ENCODE measurements around the gene TGM4.
"Not testable (repeated sequence)": the region's sequence is repeated elsewhere in the genome, so short reads cannot be mapped to it uniquely, and the experiment has no call there.

TGM4 gene

DNA sequence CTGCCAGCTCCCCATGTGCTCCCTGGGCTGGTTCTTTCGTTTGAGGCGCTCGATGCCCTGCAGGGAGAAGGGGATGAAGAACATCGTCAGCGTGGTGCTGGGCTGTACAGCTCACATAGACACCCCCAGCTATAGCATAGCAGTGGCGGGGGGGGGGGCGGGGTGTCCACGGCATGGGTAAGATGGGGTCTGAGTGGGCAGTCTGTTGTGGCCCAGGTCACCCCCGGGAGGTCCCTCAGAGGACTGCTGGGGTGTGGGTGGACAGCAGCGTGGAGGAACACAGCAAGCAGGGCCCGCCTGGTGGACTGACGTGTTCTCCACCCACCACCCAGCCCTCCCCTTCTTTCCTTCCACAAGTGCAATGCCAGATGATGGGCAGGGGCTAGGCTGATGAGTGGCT, 43.7 kb downstream of the TGM4 start:
- DNase-seq: no peak

DNA sequence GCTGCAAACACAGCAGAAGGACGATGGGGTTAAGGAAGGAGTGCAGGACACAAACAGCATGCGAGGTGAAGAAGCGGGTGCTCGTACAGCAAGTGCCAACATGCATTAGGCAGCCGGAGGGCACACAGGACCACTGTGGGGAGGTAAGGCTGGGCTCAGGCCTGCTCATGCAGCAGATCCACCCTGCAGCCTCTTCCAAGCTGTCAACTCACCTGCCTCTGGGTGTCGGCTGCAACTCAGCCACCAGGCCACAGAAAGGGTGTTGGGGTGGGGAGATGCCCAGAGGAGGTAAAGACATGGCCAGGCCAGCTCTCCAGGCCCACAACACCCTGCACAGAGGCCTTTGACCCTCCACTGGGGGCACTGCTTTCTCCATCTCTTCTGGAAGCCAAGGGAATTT, 44.2 kb downstream of the TGM4 start:
- DNase-seq: no peak

DNA sequence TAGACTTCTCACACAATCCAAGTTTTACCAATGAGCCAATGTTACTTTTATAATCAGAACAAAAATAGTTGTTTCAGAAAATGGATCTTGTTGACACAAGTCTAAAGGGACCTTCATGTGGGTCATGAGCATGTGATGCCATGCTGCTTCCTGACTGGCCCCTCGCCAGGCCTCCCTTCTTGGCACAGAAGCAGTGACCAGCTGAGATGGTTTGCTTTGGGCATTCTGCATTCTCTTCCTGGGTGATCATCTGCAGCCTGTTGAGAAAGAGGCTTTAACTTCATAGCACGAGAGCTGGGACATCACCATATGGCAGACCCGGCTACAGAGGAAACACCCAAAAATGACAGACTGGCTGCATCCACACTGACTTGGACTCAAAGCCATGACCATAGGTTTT, 45.7 kb downstream of the TGM4 start:
- DNase-seq: no peak

DNA sequence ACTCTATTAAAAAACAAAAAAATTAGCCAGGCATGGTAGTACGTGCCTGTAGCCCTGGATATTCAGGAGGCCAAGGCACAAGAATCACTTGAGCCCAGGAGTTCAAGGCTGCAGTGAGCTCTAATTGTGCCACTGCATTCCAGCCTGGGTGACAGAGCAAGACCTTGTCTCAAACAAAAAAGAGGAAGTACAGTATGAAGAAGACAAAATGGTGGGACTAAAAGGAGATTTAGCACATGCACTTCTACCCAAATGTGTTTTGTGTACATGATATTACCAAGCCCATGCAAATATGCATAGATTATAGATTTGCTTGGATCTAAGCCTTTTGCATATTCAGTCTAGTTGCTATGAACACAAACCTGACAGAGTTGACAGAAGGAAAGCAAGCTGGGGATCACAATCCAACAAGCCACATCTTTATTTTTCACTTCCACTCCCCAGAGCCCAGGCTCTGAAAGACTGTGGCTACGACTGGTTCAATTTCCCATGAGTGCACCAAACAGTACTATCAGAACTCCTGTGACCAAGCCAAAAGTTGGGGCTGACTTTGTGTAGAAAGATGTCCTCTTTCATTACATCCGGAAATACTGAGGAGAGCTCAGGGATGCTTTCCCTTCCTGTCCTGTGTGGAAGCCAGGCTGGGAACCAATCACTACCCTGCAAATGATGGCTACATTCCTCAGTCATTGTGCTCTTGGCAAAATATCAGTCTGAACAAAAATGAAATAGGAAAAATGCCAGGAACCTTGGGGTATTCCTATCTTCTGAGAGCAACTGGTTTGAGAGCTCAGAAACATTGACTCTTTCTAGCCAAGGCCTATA, 49.4 kb downstream of the TGM4 start:
- no peak for DNase-seq

DNA sequence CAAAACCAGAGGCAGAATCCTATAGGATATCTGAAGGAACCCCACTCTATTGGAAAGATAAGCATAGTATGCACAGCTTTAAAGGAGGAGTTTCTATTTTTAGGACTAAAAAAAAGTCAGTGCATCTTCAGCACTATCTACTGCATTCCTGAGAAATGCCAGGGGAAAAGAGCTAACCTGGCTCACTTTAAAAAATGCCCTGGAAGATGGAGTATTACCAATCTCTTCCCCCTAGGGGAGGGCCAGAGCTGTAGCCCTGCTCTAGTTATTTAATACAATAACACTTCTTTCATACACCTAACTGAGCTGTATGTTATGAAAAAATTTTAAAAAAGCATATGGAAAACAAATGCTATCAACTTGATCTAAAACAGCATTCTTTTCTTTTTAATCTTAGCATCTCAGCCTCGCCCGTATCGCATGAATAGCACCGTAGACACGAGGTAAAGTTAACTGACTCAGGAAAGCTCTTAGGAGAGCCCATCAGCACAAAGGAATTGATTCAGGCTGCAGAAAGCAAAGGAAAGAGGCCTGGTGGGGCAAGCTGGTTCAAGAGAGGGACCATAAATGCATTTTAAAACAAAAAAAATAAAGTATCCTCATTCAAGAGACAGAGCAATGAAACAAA, 50.2 kb downstream of the TGM4 start:
- no peak for DNase-seq

DNA sequence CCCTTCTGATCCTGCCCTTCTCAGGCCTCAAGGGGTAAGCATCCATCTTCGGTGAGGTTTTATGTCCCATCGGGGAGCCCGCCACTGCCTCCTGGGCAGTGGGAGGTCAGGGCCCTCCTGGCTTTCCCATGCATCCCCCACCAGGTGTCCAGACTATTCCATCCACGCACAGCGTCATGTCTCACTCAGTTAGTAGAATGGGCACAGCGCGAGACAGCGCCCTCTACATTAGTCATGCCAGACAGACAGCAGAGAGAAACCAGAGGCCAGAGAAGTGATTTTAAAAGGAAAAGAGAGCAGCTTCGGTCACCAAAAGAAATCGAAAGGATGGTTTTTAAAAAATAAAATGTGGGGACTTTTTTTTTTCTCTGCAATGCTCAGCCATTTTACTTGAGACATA, 51.8 kb downstream of the TGM4 start:
- DNase-seq: no peak

DNA sequence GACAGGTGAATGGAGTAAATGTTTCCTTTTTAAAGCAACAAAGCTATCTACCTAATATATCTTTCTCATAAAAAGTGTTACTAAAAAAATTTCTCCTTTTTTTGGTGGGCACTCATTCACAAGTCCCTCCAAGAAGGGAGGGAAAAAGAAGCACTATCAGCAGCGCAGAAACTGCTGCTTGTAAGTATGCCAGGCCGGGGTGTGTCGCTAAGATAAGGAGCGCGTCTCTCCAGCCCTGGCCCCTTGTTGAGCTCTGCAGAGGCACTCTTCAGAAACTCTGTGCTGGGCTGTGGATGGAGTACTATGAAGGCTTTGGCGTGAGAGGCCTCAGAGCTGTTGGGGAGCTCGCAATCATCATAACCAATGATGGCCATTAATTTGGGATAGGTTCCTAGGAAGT, 52.5 kb downstream of the TGM4 start:
- DNase-seq: no peak

DNA sequence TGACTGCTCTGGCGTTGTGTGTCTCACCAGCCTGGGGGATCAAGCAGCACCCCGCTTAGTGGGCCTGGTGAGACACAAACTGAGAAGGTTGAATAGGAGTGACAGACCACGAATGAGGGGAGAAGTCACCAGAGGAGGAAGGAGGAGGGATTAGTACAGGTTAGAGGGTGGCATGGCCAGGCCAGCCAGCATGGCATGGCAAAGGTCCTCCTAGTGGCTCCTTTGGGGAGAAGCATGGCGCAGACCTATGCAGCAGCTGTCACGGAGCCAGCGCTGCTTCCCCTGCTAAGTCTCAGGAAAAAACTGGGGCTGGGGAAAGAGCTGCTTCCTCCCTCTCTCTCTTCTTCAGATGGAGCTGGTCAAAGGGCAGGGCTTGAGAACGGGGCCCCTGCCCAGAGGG, 53.0 kb downstream of the TGM4 start:
- DNase-seq: no peak

DNA sequence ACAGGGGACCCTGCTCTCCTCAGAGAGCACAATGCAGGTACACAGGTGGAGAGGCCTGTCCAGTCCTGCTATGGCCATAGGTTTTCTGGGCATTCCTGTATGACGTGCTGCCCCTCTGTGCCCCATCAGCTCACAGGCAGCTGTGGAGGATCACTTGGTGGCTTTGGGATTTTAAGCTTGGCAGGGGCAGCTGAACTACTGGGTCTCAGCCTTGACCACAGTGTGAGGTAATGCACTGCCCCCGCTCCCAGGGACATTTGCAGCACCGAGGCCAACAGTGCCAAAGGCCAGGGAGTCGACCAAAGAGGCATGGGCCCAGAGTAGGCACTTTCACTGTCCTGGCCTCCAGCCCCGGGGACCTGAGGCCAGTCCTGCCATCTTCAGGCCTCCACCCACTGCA, 55.4 kb downstream of the TGM4 start:
- no peak for DNase-seq

DNA sequence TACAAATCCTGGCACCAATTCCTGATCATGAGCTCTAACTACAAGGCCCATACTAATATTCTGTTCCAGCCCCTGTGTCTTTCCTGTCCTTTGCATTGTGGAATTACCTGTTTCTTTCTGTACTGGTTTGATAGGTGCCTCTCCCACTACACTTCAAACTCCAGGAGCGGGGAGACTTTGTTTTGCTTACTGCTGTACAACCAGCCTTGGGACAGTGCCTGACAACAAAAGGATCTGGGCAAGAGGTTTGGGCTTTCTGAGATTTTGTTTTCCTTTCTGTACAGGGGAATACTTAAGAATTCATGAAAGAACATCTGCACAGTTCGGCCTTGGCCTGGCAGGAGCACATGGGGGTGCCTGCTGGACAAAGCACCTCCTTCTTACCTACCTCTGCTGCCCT, 56.5 kb downstream of the TGM4 start:
- DNase-seq: no peak

DNA sequence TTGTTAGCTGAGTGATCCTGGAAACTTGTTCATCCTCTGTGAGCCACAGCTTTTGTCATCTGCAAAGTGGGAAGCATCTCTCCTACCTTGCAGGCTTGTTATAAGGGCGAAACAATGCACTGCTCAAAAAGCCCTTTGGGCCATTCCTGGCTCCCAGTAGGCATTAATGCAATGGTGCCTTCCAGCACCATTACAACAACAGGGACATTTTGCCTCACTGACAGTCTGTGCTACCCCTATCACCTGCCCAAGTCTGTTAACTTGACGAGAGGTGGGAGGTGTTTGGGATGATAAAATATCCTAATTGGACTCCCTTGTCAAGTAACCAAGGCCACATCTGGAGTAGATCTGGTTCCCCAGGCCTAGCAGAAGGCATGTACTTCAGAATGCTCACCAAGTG, 57.4 kb downstream of the TGM4 start:
- DNase-seq: no peak

DNA sequence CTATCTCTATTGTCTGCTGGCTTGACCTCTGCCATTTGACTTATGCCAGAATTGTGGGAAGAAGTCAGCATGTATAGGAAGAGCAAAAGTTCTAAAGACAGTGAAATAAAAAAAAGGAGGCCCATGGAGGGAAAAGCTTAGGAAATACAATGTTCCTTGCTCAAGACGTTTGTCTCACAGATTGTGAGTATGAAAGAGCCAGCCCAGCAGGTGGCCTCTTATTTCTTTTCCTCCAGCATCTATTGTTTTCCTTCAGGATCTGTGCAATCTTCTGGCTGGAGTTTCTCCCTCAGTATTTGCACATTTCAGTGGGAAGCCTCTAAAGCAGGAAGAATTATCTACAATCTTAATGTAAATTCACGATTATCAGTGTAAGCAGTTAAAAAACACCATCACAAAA, 57.9 kb downstream of the TGM4 start:
- DNase-seq: no peak

DNA sequence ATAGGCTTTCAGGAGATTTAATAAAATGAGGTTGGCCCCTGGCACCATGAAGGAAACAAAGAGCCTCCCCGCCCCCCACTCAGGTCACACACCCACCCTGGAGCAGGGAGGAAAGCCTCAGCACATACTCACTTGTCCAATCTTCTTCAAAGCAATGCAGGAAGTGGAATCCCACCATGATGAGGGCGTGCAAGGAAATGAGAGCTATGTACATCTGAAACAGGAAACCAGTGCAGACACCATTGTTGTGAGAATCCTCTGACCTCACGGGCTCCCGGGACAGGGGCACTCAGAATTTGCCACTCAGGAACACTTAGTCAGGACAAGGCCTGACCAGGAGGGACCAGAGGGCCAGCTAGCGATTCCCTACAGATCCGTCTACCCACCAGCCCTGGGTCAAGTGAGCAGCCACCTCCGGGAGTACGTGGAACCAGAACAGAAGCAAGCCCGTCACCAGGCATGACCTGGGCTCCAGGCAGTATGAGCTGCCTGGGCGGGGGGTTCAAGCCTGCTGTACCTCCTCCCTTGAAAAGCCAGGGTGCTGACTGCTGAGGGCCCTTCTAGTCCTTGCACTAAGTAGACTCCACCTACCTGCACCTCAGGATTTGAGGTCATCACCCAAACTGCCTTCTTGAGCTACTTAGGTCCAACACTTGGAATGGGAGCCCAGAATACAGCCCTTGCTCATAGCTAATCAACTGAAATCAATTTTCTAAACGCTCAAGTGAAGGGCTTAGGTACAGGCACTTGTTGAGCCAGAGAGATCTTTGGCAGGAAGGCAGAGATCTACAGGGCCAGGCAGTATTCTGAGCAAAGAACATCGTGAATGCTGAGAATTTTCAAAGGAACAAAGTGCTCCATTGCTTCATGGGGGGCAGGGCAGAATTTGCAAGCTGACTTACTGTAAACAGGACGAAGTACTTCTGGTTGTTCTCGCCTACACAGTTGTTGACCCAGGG, 58.9 kb downstream of the TGM4 start:
- DNase-seq: no peak

DNA sequence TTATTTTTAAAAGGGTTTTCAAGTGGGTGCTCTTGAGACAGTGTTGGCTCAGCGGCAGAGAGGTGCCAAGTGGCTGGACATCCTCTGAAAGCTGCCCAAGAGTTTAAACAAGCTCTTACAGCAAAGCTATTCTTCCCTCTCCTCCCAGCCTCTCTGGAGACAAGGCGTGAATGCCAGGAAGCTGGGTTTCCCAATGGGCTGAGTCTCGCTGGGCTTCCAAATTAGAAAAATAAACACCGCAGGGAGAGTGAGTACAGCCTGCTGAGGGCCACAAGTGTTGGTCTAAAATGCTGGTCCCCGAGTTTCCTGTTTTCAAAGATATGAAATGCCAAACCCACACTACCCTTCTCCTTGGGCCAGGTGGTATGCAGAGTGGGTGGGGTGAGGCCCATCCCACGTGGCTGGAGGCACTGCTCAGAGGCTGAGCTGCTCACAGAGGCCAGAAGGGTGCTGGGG, 65.2 kb downstream of the TGM4 start:
- DNase-seq: no peak

DNA sequence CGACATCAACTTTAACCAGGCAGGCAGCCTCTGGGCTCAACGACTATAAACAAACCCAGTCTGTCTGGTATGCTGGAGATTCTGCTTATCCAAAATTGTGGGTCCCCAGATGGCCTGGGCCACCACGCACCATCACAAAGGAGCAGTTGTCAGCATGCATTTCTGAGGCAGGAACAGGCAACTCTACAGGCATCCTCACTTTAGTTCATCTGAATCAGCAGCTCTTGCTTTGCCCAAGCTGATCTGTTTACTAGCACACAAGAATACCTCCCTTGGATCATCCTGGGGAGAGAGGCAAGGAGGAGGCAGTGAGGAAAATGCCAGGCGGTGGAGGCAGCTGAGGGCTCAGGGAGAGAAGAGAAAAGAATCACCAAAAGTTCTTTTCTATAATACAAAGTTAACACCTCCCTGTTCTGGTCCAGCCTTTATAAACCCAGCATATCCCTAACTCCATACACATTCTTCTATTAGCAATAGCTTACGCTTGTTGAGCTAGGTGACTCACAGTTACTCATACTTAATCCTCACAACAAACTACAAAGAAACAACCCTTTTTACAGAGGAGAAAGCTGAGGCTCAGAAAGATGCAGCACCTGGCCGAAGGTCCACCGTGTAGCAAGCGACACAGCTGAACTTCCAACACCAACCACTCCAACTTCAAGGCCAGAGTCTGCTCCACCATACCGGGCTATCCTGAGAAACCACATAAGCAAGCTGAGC, 68.0 kb downstream of the TGM4 start:
- DNase-seq: no peak

DNA sequence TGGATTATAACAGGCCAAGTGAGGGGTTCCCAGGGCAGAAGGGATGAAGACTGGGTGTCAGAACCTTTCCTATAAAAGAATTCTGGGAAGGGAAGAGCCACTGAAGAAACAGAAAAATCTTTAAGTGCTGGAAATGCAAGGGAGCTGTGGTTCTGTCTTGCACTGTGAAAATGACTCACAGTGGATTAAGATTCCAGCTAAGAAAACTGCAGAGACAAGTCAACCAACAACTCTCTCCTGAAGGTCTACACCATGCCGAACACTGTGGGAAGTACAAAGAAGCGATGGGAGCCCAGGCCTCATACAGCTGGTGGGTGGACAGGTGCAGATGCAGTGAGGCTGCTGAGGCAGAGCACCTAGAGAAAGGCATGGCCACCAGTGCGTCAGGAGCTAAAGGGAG, 73.8 kb downstream of the TGM4 start:
- no peak for DNase-seq

DNA sequence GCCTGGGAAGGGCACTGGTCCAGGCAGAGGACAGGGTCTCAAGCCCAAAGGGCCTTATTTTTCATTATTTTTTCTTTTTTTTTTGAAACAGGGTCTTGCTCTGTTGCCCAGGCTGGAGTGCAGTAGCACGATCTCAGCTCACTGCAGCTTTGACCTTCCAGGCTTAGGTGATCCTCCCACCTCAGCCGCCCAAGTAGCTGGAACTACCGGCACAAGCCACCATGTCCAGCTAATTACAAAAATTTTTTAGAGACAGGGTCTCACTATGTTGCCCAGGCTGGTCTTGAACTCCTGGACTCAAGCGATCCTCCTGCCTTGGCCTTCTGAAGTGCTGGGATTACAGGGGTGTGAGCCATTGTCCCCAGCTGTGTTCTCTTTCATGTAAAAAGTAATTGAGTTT, 75.4 kb downstream of the TGM4 start:
- DNase-seq: not testable (repeated sequence)

DNA sequence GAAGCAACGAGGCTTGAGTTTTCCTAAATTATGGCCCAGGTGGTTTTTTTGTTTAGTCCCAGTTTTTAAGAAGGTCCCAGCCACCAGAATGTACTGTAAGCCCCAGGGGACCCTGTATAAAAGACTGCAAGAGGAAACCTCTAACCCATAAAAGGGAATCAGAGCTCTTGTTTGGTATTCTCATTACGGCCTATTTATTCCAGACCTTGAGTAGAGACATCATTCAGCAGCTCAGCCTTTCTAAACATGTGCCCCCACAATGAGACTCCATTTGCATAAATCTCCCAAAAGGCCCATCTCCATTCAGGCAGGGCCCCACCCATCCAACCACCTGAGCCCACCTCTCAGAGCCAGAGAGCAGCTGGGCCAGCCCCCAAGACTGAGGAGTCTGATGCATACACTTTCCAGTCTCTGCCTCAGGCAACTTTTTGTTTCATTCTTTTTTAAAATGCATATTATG, 75.9 kb downstream of the TGM4 start:
- DNase-seq: no peak

DNA sequence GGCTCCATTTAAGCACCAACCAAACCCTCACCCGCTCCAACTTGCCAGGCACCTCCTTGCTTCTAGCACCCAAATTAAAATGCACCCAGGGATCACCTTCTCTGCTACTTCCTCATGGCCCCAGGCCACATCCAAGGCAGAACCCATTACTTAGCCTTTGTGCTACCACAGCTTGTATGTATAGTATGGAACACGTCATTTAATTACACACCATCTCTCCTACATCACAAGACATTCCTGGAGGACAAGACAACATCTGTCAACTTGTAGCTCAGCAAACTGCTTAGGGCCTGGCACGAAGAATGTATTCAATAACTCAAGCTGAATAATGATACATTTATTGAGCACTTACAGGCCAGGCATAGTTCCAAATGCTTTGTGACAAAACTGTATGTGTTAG, 78.3 kb downstream of the TGM4 start:
- DNase-seq: no peak

DNA sequence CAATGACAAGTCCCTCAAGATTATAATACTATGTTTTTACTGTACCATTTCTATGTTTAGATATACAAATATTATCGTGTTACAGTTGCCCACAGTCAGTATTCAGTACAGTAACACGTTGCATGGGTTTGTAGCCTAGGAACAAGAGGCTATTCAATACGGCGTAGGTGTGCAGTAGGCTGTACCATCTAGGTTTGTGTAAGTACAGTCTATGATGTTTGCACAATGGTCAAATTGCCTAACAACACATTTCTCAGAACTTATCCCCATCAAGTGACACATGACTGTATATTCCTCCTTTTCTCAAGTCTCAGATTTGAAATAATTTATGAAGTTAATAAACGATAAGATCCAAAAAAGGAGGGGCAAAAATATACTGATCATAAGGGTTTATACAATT, 79.9 kb downstream of the TGM4 start:
- no peak for DNase-seq

DNA sequence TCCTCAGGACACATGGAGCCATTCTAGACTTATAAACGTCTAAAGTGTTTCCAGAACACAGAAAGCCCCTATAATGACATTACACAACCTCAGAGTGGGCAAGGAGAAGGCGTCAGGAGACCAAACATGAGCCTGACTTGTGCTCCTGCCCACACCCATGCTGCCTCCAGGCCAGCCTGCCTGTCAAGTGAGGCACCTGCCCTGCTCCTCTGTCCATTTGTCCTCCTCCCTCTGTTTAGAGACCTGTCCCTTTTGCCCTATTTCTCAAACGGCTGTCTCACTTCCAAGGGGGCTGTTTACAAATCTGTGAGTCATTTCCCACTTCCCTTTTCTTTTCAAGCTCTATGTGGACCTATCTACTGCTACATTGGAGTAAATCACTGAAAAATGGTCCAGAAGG, 80.6 kb downstream of the TGM4 start:
- DNase-seq: no peak

DNA sequence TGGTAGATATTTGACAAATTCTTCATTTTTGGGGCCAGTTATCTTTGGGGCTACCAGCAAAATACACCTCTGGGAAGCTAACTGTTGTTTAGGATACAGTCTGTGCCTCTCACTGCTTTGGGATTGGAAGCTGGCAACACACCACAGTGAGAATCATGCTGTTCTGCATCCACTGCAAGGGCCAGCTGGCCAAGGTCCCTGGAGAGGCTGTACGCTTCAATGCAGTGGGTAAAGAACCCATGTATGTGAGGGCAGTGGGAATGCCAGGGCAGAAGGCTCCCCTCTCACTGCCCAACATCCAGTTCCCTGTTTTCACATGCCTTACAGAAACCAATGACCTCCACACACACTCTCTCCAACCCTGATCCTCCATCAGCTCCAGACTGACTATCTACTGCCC, 81.5 kb downstream of the TGM4 start:
- no peak for DNase-seq

DNA sequence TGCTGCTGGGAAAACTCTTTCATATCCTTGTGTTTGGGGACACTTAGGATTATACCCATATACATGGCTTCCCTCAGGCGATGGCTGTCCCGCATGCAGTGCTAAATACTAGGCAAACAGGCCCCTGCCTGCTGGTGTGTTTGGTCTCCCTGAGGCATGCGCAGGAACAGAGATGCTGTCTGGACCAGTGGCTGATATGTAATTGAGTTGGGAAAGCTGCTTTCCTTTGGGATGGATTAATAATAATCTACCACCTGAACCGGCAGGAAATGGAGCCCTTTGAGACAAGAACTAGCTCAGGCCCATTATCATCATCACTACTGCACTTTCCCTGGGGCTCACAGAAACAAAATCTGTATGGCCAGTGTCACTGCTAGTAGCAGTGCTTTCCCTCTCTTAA, 83.6 kb downstream of the TGM4 start:
- DNase-seq: no peak
